K562 (cell line): ENCODE data around the gene CDK1. TPM values are rescaled to one million over a fixed set of nuclear protein-coding genes. Genes with fewer than 3 reads are reported as not detected.

Experiments
- BCL6 ChIP-seq: fragments of 250-450 bp; sonication (Bioruptor Pico); IDR thresholded peaks from 2 replicates; pipeline ENCODE4 v1.4.0; 2020
- HIVEP1 ChIP-seq: fragments of 250-450 bp; sonication (Bioruptor Pico); IDR thresholded peaks from 2 replicates; pipeline ENCODE4 v1.4.0; 2020; ENCODE audit warnings: mild to moderate bottlenecking
- PRPF4 ChIP-seq: fragments of 200-400 bp; formaldehyde crosslinking; IDR thresholded peaks from one replicate; pipeline ENCODE4 v1.6.1; 2017; ENCODE audit warnings: low read length, low read depth, mild to moderate bottlenecking; ENCODE audit not compliant: insufficient read depth, poor library complexity, severe bottlenecking
- SAFB ChIP-seq: fragments of 200-400 bp; formaldehyde crosslinking; IDR thresholded peaks from 2 replicates; pipeline ENCODE4 v1.6.1; 2017; ENCODE audit warnings: low read depth, low read length, borderline replicate concordance
- SIRT6 ChIP-seq: IDR thresholded peaks from one replicate; pipeline ENCODE4 v1.6.1; 2012; ENCODE audit warnings: low read depth, mild to moderate bottlenecking, control low read depth, inconsistent platforms, low read length, moderate library complexity
- SMAD1 ChIP-seq: fragments of 150-350 bp; IDR thresholded peaks from 2 replicates; pipeline ENCODE4 v1.6.1; 2014; ENCODE audit warnings: low read length, low read depth; ENCODE audit not compliant: partially characterized antibody
- SMARCA5 ChIP-seq: fragments of 450-650 bp; IDR thresholded peaks from 2 replicates; pipeline ENCODE4 v1.6.1; 2016
- STAT5A ChIP-seq: IDR thresholded peaks from 2 replicates; pipeline ENCODE4 v1.6.1; 2012; ENCODE audit warnings: low read length, inconsistent platforms, borderline replicate concordance
- ZNF175 ChIP-seq: fragments of 200-800 bp; sonication (Bioruptor generic); IDR thresholded peaks from 2 replicates; pipeline ENCODE4 v1.6.1; 2016; ENCODE audit warnings: low read depth, mild to moderate bottlenecking, missing genetic modification characterization, missing compliant biosample characterization
- polyA plus RNA-seq, 8 experiments: library from polyadenylated mRNA; depleted of rRNA in 4 of 8; stranded (reverse) in 5 of 8; unstranded in 3 of 8; fragments of >200 nt; fragmentation: Nextera tagmentation in 2 of 8; fragmentation: Illumina TruSeq in 1 of 8; extraction: Ambion mirVana in 2 of 8; extraction: Trizol in 1 of 8; gene quantifications; 2 replicates each; pipeline versions ENCODE4 v1.2.1 to v1.2.3, GENCODE V29; 2011 to 2014; ENCODE audit warnings: inconsistent platforms in 1 of 8, missing spikeins in 1 of 8
- total RNA-seq, 7 experiments: library from RNA; depleted of rRNA in 6 of 7; stranded (reverse); fragments of >200 nt in 6 of 7; fragmentation: Illumina TruSeq in 2 of 7; extraction: Trizol in 2 of 7; gene quantifications; 2 replicates each; pipeline versions ENCODE4 v1.2.1 to v1.2.3, GENCODE V29; 2011 to 2021; ENCODE audit warnings: low replicate concordance in 1 of 7
- TF ChIP-seq, protein P1 (sequence below), 2 experiments: fragments of 150-350 bp in 1 of 2; IDR thresholded peaks; 2 replicates each; pipeline ENCODE4 v1.6.1; 2012 to 2016; ENCODE audit warnings: low read depth in 2 of 2, low read length in 2 of 2, mild to moderate bottlenecking in 1 of 2, moderate library complexity in 1 of 2
- TF ChIP-seq, protein P2 (sequence below), 2 experiments: fragments of 450-650 bp; conservative IDR thresholded peaks; 2 replicates each; pipeline ENCODE4 v1.6.1; 2017; ENCODE audit warnings: mild to moderate bottlenecking in 2 of 2, moderate library complexity in 2 of 2
- TF ChIP-seq, protein P3 (sequence below): fragments of 450-650 bp; IDR thresholded peaks from 2 replicates; pipeline ENCODE4 v1.6.1; 2017; ENCODE audit warnings: antibody characterized with exemption, mild to moderate bottlenecking
- TF ChIP-seq, protein P4 (sequence below), 2 experiments: IDR thresholded peaks; 2 replicates each; pipeline ENCODE4 v1.6.1; 2011; ENCODE audit warnings: borderline replicate concordance in 1 of 2, control low read depth in 1 of 2, low read depth in 1 of 2, low read length in 1 of 2, mild to moderate bottlenecking in 1 of 2, mixed read lengths in 1 of 2, moderate library complexity in 1 of 2; ENCODE audit not compliant: insufficient read depth in 1 of 2, insufficient read length in 1 of 2, poor library complexity in 1 of 2, severe bottlenecking in 1 of 2; ENCODE audit errors: extremely low read depth in 1 of 2
- TF ChIP-seq, protein P5 (sequence below): fragments of 200-800 bp; sonication (Bioruptor generic); IDR thresholded peaks from 2 replicates; pipeline ENCODE4 v1.6.1; 2017; ENCODE audit warnings: missing genetic modification characterization, missing compliant biosample characterization

CDK1 gene
- total and polyA plus RNA-seq, 9 of the 15 experiments (the other 6 are each of a cell fraction or from before 2014, with no cell fraction given) = 156 to 685 (median 236) TPM

DNA sequence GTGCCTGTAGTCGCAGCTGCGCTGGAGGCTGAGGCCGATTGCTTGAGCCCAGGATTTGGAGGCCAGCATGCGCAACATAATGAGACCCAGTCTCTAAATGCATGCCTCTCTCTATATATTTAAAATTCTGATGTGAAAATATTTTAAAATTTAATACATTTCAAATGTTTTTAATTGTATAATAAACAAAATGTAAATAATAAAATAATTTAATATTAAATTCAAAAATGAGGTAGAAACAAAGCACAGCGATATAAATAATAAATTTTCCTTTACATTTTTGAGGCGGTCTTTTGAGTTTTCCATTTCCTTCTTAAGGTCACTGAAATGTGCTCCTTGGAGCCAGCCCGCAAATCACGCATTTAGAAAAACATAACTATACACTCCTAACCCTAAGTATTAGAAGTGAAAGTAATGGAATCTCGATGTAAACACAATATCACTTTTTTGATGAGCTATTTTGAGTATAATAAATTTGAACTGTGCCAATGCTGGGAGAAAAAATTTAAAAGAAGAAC lies 523 bp upstream of the CDK1 start (continued):
- TF ChIP-seq, protein P1, sequence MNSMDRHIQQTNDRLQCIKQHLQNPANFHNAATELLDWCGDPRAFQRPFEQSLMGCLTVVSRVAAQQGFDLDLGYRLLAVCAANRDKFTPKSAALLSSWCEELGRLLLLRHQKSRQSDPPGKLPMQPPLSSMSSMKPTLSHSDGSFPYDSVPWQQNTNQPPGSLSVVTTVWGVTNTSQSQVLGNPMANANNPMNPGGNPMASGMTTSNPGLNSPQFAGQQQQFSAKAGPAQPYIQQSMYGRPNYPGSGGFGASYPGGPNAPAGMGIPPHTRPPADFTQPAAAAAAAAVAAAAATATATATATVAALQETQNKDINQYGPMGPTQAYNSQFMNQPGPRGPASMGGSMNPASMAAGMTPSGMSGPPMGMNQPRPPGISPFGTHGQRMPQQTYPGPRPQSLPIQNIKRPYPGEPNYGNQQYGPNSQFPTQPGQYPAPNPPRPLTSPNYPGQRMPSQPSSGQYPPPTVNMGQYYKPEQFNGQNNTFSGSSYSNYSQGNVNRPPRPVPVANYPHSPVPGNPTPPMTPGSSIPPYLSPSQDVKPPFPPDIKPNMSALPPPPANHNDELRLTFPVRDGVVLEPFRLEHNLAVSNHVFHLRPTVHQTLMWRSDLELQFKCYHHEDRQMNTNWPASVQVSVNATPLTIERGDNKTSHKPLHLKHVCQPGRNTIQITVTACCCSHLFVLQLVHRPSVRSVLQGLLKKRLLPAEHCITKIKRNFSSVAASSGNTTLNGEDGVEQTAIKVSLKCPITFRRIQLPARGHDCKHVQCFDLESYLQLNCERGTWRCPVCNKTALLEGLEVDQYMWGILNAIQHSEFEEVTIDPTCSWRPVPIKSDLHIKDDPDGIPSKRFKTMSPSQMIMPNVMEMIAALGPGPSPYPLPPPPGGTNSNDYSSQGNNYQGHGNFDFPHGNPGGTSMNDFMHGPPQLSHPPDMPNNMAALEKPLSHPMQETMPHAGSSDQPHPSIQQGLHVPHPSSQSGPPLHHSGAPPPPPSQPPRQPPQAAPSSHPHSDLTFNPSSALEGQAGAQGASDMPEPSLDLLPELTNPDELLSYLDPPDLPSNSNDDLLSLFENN (IDR thresholded peaks at IDR 0.05; ENCODE audit: low read depth in 2 of 2, low read length in 2 of 2) = no peak
- no peak for TF ChIP-seq PRPF4
- TF ChIP-seq SMAD1 = no peak
- TF ChIP-seq, protein P2, sequence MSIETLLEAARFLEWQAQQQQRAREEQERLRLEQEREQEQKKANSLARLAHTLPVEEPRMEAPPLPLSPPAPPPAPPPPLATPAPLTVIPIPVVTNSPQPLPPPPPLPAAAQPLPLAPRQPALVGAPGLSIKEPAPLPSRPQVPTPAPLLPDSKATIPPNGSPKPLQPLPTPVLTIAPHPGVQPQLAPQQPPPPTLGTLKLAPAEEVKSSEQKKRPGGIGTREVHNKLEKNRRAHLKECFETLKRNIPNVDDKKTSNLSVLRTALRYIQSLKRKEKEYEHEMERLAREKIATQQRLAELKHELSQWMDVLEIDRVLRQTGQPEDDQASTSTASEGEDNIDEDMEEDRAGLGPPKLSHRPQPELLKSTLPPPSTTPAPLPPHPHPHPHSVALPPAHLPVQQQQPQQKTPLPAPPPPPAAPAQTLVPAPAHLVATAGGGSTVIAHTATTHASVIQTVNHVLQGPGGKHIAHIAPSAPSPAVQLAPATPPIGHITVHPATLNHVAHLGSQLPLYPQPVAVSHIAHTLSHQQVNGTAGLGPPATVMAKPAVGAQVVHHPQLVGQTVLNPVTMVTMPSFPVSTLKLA (conservative IDR thresholded peaks at IDR 0.05) = 0 out of 4 replicates have a peak, but pooled peaks of 1 of the 2 experiments have one; percentile 70
- TF ChIP-seq, protein P3, sequence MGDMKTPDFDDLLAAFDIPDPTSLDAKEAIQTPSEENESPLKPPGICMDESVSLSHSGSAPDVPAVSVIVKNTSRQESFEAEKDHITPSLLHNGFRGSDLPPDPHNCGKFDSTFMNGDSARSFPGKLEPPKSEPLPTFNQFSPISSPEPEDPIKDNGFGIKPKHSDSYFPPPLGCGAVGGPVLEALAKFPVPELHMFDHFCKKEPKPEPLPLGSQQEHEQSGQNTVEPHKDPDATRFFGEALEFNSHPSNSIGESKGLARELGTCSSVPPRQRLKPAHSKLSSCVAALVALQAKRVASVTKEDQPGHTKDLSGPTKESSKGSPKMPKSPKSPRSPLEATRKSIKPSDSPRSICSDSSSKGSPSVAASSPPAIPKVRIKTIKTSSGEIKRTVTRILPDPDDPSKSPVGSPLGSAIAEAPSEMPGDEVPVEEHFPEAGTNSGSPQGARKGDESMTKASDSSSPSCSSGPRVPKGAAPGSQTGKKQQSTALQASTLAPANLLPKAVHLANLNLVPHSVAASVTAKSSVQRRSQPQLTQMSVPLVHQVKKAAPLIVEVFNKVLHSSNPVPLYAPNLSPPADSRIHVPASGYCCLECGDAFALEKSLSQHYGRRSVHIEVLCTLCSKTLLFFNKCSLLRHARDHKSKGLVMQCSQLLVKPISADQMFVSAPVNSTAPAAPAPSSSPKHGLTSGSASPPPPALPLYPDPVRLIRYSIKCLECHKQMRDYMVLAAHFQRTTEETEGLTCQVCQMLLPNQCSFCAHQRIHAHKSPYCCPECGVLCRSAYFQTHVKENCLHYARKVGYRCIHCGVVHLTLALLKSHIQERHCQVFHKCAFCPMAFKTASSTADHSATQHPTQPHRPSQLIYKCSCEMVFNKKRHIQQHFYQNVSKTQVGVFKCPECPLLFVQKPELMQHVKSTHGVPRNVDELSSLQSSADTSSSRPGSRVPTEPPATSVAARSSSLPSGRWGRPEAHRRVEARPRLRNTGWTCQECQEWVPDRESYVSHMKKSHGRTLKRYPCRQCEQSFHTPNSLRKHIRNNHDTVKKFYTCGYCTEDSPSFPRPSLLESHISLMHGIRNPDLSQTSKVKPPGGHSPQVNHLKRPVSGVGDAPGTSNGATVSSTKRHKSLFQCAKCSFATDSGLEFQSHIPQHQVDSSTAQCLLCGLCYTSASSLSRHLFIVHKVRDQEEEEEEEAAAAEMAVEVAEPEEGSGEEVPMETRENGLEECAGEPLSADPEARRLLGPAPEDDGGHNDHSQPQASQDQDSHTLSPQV = peak; percentile 72; the same call in 1 of the 2 replicates
- TF ChIP-seq SIRT6 = no peak
- TF ChIP-seq, protein P4, sequence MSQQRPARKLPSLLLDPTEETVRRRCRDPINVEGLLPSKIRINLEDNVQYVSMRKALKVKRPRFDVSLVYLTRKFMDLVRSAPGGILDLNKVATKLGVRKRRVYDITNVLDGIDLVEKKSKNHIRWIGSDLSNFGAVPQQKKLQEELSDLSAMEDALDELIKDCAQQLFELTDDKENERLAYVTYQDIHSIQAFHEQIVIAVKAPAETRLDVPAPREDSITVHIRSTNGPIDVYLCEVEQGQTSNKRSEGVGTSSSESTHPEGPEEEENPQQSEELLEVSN (IDR thresholded peaks at IDR 0.05; ENCODE audit: borderline replicate concordance in 1 of 2, extremely low read depth in 1 of 2, insufficient read depth in 1 of 2, insufficient read length in 1 of 2, low read depth in 1 of 2, low read length in 1 of 2, poor library complexity in 1 of 2, severe bottlenecking in 1 of 2) = no peak
- no peak for TF ChIP-seq HIVEP1 (CRISPR knock-in tag)
- no peak for TF ChIP-seq SMARCA5
- TF ChIP-seq, protein P5, sequence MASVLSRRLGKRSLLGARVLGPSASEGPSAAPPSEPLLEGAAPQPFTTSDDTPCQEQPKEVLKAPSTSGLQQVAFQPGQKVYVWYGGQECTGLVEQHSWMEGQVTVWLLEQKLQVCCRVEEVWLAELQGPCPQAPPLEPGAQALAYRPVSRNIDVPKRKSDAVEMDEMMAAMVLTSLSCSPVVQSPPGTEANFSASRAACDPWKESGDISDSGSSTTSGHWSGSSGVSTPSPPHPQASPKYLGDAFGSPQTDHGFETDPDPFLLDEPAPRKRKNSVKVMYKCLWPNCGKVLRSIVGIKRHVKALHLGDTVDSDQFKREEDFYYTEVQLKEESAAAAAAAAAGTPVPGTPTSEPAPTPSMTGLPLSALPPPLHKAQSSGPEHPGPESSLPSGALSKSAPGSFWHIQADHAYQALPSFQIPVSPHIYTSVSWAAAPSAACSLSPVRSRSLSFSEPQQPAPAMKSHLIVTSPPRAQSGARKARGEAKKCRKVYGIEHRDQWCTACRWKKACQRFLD = 0 out of 2 replicates have a peak, but pooled peaks have one; percentile 47
- TF ChIP-seq STAT5A = 0 out of 2 replicates have a peak, but pooled peaks have one; percentile 8
- 0 out of 2 replicates have a peak, but pooled peaks have one; percentile 35 for TF ChIP-seq ZNF175 (CRISPR knock-in tag)
- TF ChIP-seq SAFB = no peak
- TF ChIP-seq BCL6 (CRISPR knock-in tag) = no peak
